ACC112 (cell line): ENCODE measurements around the gene MBNL2.

Source experiments
- H2AFZ ChIP-seq: fragments of 200-600 bp; sonication (generic); one replicate; pipeline ENCODE4 v1.6.0; 2017; ENCODE audit warnings: antibody characterized with exemption, low read length; ENCODE audit not compliant: unreplicated experiment
- H3K27ac ChIP-seq: fragments of 200-600 bp; sonication (generic); 2 replicates; pipeline ENCODE4 v1.5.1; 2014; ENCODE audit warnings: low read depth, mild to moderate bottlenecking, antibody characterized with exemption, low read length, moderate library complexity
- H3K27me3 ChIP-seq: fragments of 200-600 bp; sonication (generic); 2 replicates; pipeline ENCODE4 v1.6.1; 2014; ENCODE audit warnings: mild to moderate bottlenecking, antibody characterized with exemption, low read length, moderate library complexity, mixed read lengths; ENCODE audit not compliant: insufficient read depth
- H3K36me3 ChIP-seq: fragments of 200-600 bp; sonication (generic); 2 replicates; pipeline ENCODE4 v1.6.1; 2016; ENCODE audit warnings: mild to moderate bottlenecking, antibody characterized with exemption, low read length, moderate library complexity, mixed read lengths; ENCODE audit not compliant: insufficient read depth
- H3K4me1 ChIP-seq: fragments of 200-600 bp; sonication (generic); one replicate; pipeline ENCODE4 v1.6.1; 2016; ENCODE audit warnings: low read length, mixed read lengths; ENCODE audit not compliant: insufficient read depth, unreplicated experiment, control insufficient read depth
- H3K4me3 ChIP-seq: fragments of 200-600 bp; sonication (generic); 2 replicates; pipeline ENCODE4 v1.5.1; 2014; ENCODE audit warnings: mild to moderate bottlenecking, low read depth, low read length
- H3K79me2 ChIP-seq: fragments of 200-600 bp; sonication (generic); one replicate; pipeline ENCODE4 v1.6.0; 2016; ENCODE audit warnings: low read length; ENCODE audit not compliant: control insufficient read depth, unreplicated experiment, insufficient read depth

MBNL2 gene

DNA sequence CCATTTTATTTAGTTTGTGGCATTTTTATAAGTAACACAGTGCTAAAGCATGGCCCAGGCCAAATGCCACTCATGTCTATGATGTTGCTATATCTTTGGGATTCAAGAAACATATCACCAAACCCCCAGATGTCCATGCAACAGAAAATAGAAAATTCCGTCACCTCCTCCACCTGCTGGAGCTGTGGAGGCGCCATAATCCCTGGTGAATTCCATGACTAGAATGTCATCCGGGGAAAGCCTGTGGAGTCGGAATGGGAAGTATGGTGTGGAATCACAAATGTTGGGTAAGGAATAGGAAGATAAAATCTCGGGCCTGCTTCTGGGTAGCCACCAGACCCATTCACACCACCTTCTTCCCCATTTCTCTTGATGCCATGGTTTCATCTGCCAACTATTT lies 160.1 kb downstream of the MBNL2 start:
- Histone ChIP-seq H3K27me3 (no peaks in the 10 kb centered on the region), H2AFZ (no peak overlapping the region), H3K27ac (no peak overlapping the region), H3K4me3 (no peak overlapping the region), H3K79me2 (no peaks in the 10 kb centered on the region), H3K4me1 (no peaks in the 10 kb centered on the region), H3K36me3 (no peaks in the 10 kb centered on the region)

DNA sequence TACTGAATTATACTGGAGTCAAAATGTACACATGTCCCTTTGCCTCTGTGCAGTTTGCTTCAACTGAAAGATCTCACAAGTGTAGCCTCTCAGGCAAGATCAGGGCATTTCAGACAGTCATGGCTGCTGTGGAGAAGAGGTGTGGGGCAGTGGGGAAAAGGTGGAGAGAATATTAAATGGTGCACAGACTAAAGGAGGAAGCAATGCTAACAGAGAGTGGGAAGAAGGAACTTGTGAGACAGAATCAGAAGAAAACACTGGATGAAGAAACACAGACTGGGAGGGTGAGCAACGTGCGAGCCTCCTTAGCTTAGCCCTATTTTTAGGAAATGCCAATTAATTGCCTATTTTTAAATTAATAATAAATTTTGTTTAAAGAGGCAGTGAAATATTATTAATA lies 162.2 kb downstream of the MBNL2 start:
- H3K4me1 ChIP-seq, result no peaks in the 10 kb centered on the region
- H3K4me3 ChIP-seq, result no peak overlapping the region
- no peak overlapping the region for H3K27ac ChIP-seq
- H3K36me3 ChIP-seq, result no peaks in the 10 kb centered on the region
- no peaks in the 10 kb centered on the region for H3K79me2 ChIP-seq
- H3K27me3 ChIP-seq, result no peaks in the 10 kb centered on the region
- no peak overlapping the region for H2AFZ ChIP-seq

DNA sequence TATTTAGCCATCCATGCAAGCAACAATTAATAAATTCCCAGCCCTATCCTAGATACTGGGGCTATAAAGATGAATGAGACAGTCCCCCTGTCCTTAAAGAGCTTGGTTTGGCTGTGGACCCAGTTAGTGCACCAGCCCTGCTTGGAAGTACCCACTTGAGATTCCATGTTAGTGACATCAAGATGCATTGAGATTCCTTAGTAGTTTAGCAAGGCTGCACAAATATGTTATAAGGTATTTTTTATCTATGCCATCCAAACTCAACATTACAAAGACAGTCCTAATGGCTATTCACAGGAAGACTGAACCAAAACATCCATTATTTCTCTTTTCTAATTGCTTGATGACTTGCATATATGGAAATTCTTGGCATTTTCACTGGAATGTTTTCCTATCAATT lies 163.0 kb downstream of the MBNL2 start:
- Histone ChIP-seq H3K4me3 (no peak overlapping the region), H3K27me3 (no peaks in the 10 kb centered on the region), H2AFZ (no peak overlapping the region), H3K27ac (no peak overlapping the region), H3K4me1 (no peaks in the 10 kb centered on the region), H3K36me3 (no peaks in the 10 kb centered on the region), H3K79me2 (no peaks in the 10 kb centered on the region)

GRCh38 chr13:97385854-97386253 lies 163.7 kb downstream of the MBNL2 start:
- Histone ChIP-seq H3K36me3 (no peaks in the 10 kb centered on the region), H2AFZ (no peak overlapping the region), H3K27ac (no peak overlapping the region), H3K4me3 (no peak overlapping the region), H3K27me3 (no peaks in the 10 kb centered on the region), H3K4me1 (peaks cover under 1% of the 10 kb centered on the region), H3K79me2 (no peaks in the 10 kb centered on the region)

- Histone ChIP-seq H2AFZ (no peak overlapping the region), H3K36me3 (no peaks in the 10 kb centered on the region), H3K27ac (no peak overlapping the region), H3K4me1 (peaks cover 7% of the 10 kb centered on the region), H3K79me2 (no peaks in the 10 kb centered on the region), H3K4me3 (no peak overlapping the region), H3K27me3 (no peaks in the 10 kb centered on the region)
Observed at GRCh38 chr13:97386801-97387484, 164.8 kb downstream of the MBNL2 start.

DNA sequence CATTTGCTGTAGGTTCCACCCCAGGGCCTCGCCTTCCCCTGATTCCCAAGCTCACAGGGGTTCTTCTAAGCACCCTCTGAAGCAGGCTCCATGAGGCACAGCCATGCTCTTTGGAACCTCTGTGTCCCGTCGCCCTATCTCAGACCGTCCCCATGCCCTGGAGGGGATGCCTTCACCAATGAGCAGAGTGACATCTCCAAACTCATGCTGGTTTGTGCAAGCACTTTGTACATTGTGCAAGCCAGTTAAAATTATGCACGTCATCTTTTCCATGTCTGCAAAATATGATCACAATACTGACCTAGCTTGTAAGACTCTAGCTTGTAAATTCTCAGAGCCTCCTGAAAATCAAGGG lies 165.3 kb downstream of the MBNL2 start:
- no peak overlapping the region for H3K27ac ChIP-seq

DNA sequence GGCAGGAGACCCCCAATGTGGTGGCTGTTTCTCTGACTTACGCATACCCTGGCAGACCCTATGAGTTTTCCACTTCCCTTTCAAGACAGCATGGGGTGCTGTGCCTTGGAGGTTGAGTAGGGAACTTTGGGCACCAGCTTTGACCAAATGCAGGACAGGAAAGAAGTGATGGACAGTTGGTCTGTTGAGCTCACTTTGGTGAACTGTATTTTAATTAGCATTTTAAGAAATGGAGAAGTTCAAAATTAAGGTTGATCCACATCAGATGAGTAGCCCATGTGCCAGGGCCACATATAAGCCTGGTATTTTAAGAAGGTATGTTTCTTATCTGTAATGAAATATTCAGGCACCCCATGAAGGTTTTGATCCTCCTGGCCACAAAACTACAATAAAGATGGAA lies 165.8 kb downstream of the MBNL2 start:
- H3K27ac ChIP-seq, result no peak overlapping the region
- H2AFZ ChIP-seq, result no peak overlapping the region
- no peaks in the 10 kb centered on the region for H3K27me3 ChIP-seq
- H3K79me2 ChIP-seq, result no peaks in the 10 kb centered on the region
- peaks cover under 1% of the 10 kb centered on the region; the same call in 1 of the 2 replicates for H3K36me3 ChIP-seq
- peaks cover 7% of the 10 kb centered on the region for H3K4me1 ChIP-seq
- no peak overlapping the region for H3K4me3 ChIP-seq

More for the DNA sequence above, 165.3 kb downstream of the MBNL2 start:
- H3K79me2 ChIP-seq, result no peaks in the 10 kb centered on the region
- H3K27me3 ChIP-seq, result no peaks in the 10 kb centered on the region
- H2AFZ ChIP-seq, result no peak overlapping the region
- H3K4me3 ChIP-seq, result no peak overlapping the region
- H3K4me1 ChIP-seq, result peaks cover 7% of the 10 kb centered on the region
- H3K36me3 ChIP-seq, result no peaks in the 10 kb centered on the region

- Histone ChIP-seq H3K4me3 (no peak overlapping the region), H3K27ac (no peak overlapping the region), H3K79me2 (no peaks in the 10 kb centered on the region), H3K4me1 (peaks cover 7% of the 10 kb centered on the region), H3K27me3 (no peaks in the 10 kb centered on the region), H2AFZ (no peak overlapping the region), H3K36me3 (peaks cover 4% of the 10 kb centered on the region; the same call in 1 of the 2 replicates)
Observed at GRCh38 chr13:97388373-97388772, 166.2 kb downstream of the MBNL2 start.

DNA sequence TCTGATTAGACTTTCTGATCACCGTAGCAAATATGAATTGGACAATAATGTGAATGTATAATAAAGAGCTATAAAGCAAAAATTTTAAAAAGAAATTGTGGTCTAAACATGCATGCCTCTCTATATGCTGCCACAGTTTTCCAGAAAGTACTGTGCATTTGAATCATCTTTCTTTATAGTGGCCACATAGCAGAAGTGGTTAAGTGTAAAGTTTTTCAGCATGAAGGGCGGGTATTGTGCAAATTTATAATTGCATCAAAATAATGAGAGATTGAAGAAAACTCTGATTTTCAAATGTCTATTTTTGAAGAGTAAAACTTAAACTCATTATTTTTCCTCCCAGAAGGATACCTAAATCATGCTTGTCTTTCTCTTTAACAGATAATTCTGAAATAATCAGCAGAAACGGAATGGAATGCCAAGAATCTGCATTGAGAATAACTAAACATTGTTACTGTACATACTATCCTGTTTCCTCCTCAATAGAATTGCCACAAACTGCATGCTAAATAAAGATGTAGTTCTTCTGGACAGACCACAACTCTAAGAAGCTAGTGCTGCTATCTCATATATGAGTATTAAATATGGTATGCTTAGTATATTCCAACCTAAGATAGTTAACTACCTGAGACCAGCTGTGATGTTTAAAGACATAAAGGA lies 168.9 kb downstream of the MBNL2 start:
- H3K27me3 ChIP-seq, result no peaks in the 10 kb centered on the region
- peaks cover 9% of the 10 kb centered on the region for H3K36me3 ChIP-seq
- H3K27ac ChIP-seq, result no peak overlapping the region
- H3K4me3 ChIP-seq, result no peak overlapping the region
- H2AFZ ChIP-seq, result no peak overlapping the region
- H3K79me2 ChIP-seq, result no peaks in the 10 kb centered on the region
- peaks cover 23% of the 10 kb centered on the region for H3K4me1 ChIP-seq

DNA sequence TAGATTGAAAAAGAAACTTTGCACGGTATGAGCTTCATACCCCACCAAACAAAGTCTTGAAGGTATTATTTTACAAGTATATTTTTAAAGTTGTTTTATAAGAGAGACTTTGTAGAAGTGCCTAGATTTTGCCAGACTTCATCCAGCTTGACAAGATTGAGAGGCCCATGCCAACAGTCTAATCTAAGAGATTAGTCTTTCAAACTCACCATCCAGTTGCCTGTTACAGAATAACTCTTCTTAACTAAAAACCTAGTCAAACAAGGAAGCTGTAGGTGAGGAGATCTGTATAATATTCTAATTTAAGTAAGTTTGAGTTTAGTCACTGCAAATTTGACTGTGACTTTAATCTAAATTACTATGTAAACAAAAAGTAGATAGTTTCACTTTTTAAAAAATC lies 169.9 kb downstream of the MBNL2 start:
- H3K4me1 ChIP-seq, result peaks cover 24% of the 10 kb centered on the region
- no peak overlapping the region for H2AFZ ChIP-seq
- H3K79me2 ChIP-seq, result no peaks in the 10 kb centered on the region

DNA sequence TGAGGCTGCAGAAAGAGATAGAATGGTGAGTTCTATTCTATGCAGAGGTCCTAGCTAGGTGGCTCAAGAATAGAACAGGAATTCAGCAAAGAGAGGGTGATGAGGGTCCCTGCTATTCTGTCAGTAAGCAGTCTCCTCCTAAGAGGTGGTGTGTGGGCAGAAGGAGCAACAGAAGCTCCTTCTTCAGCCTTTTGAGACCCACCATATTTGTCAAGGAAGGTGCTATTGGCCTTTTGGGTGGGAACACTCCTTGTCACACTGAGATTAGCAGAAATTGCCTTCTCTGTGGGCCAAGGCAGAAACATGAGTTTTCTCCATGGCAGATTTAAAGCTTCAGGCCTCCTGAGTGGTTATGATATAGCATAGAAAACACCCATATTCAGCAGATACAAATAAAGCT lies 172.4 kb downstream of the MBNL2 start:
- peaks cover 9% of the 10 kb centered on the region for H3K36me3 ChIP-seq
- H2AFZ ChIP-seq, result no peak overlapping the region
- H3K27ac ChIP-seq, result peak overlapping the region; percentile 71; the same call in 1 of the 2 replicates
- H3K4me1 ChIP-seq, result peaks cover 24% of the 10 kb centered on the region
- H3K27me3 ChIP-seq, result no peaks in the 10 kb centered on the region
- no peaks in the 10 kb centered on the region for H3K79me2 ChIP-seq
- H3K4me3 ChIP-seq, result no peak overlapping the region

More for the DNA sequence above, 169.9 kb downstream of the MBNL2 start:
- Histone ChIP-seq H3K27me3 (no peaks in the 10 kb centered on the region), H3K27ac (no peak overlapping the region), H3K4me3 (no peak overlapping the region), H3K36me3 (peaks cover 9% of the 10 kb centered on the region)
